ENCODE data around the gene GNAO1.

DNA sequence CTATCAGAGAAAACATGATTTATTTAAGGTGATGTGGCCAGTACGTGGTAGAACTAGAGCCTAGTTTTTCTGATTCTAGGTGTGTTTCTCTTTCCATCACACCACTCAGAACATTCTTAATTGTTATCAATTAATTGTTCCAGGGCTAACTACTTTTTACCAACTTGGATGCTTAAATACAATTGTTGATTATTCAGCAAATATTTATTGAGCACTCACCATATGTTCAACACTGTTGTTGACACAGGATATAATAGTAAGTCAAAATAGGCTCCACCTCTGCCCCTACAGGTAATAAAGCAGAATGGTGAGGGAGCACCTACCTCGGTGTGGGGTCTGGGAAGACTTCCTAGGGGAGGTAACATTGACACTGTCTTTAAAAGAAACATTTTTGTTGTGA lies 16.1 kb downstream of the GNAO1 start:
- TF ChIP-seq, protein P1, sequence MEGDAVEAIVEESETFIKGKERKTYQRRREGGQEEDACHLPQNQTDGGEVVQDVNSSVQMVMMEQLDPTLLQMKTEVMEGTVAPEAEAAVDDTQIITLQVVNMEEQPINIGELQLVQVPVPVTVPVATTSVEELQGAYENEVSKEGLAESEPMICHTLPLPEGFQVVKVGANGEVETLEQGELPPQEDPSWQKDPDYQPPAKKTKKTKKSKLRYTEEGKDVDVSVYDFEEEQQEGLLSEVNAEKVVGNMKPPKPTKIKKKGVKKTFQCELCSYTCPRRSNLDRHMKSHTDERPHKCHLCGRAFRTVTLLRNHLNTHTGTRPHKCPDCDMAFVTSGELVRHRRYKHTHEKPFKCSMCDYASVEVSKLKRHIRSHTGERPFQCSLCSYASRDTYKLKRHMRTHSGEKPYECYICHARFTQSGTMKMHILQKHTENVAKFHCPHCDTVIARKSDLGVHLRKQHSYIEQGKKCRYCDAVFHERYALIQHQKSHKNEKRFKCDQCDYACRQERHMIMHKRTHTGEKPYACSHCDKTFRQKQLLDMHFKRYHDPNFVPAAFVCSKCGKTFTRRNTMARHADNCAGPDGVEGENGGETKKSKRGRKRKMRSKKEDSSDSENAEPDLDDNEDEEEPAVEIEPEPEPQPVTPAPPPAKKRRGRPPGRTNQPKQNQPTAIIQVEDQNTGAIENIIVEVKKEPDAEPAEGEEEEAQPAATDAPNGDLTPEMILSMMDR (conservative IDR thresholded peaks at IDR 0.05; ENCODE audit: low read depth, low read length) = no peak
- no peak for TF ChIP-seq EZH2 (IDR thresholded peaks at IDR 0.05; ENCODE audit: low read length, unreplicated experiment)
- no peak for TF ChIP-seq EZH2phosphoT487 (IDR thresholded peaks at IDR 0.05; ENCODE audit: borderline replicate concordance, low read length)

Data from PC-3 (cell line).